DOHH2 (cell line): Measurements from ENCODE around the gene CXCL8.

Source experiments
- H3F3A ChIP-seq: fragments of 200-600 bp; sonication (generic), shearing (Covaris generic); 2 replicates; pipeline ENCODE4 v1.6.0; 2016; ENCODE audit warnings: antibody characterized with exemption, mild to moderate bottlenecking; ENCODE audit not compliant: control insufficient read depth, insufficient read depth
- H3K27ac ChIP-seq: fragments of 200-600 bp; sonication (generic); 2 replicates; pipeline ENCODE4 v1.5.1; 2014; ENCODE audit warnings: low read depth, mild to moderate bottlenecking, low read length, moderate library complexity
- H3K27me3 ChIP-seq: fragments of 200-600 bp; sonication (generic); 2 replicates; pipeline ENCODE4 v1.6.1; 2014; ENCODE audit warnings: mild to moderate bottlenecking, low read length, mixed read lengths; ENCODE audit not compliant: control insufficient read depth
- H3K36me3 ChIP-seq: fragments of 200-600 bp; sonication (generic); 2 replicates; pipeline ENCODE4 v1.6.1; 2014; ENCODE audit warnings: mild to moderate bottlenecking, low read length, moderate library complexity, mixed read lengths; ENCODE audit not compliant: control insufficient read depth
- H3K4me1 ChIP-seq: fragments of 200-600 bp; sonication (generic); 2 replicates; pipeline ENCODE4 v1.6.1; 2014; ENCODE audit warnings: mild to moderate bottlenecking, low read length, mixed read lengths; ENCODE audit not compliant: control insufficient read depth
- H3K4me2 ChIP-seq: fragments of 200-600 bp; sonication (generic); 2 replicates; pipeline ENCODE4 v1.6.0; 2014; ENCODE audit warnings: mild to moderate bottlenecking, low read length, moderate library complexity
- H3K4me3 ChIP-seq: fragments of 200-600 bp; sonication (generic); 2 replicates; pipeline ENCODE4 v1.5.1; 2014; ENCODE audit warnings: mild to moderate bottlenecking, low read length, mixed read lengths
- H3K79me2 ChIP-seq: fragments of 200-600 bp; sonication (generic); 2 replicates; pipeline ENCODE4 v1.6.1; 2014; ENCODE audit warnings: mild to moderate bottlenecking, low read length, mixed read lengths; ENCODE audit not compliant: control insufficient read depth
- H3K9me2 ChIP-seq: fragments of 200-600 bp; sonication (generic); replicated peaks from 2 replicates; pipeline ENCODE4 v1.6.1; 2014; ENCODE audit warnings: mild to moderate bottlenecking, low read length, mixed read lengths; ENCODE audit not compliant: control insufficient read depth
- H3K9me3 ChIP-seq: fragments of 200-600 bp; sonication (generic); 2 replicates; pipeline ENCODE4 v1.6.1; 2014; ENCODE audit warnings: antibody characterized with exemption, low read length, mixed read lengths; ENCODE audit not compliant: control insufficient read depth, insufficient read depth
- H4K20me1 ChIP-seq: fragments of 200-600 bp; sonication (generic); 2 replicates; pipeline ENCODE4 v1.6.0; 2014; ENCODE audit warnings: low read depth, mild to moderate bottlenecking, antibody characterized with exemption, low read length, moderate library complexity; ENCODE audit not compliant: control insufficient read depth, insufficient read depth
- CTCF ChIP-seq: fragments of 200-600 bp; sonication (generic); IDR thresholded peaks from one replicate; pipeline ENCODE4 v1.5.1; 2014; ENCODE audit warnings: antibody characterized with exemption, mild to moderate bottlenecking, low read depth, low read length; ENCODE audit not compliant: poor library complexity, severe bottlenecking
- EZH2phosphoT487 ChIP-seq: fragments of 200-600 bp; sonication (generic); IDR thresholded peaks from 2 replicates; pipeline ENCODE4 v1.6.1; 2017; ENCODE audit warnings: borderline replicate concordance, mild to moderate bottlenecking, antibody characterized with exemption, low read length, moderate library complexity, mixed read lengths

Gene CXCL8

DNA sequence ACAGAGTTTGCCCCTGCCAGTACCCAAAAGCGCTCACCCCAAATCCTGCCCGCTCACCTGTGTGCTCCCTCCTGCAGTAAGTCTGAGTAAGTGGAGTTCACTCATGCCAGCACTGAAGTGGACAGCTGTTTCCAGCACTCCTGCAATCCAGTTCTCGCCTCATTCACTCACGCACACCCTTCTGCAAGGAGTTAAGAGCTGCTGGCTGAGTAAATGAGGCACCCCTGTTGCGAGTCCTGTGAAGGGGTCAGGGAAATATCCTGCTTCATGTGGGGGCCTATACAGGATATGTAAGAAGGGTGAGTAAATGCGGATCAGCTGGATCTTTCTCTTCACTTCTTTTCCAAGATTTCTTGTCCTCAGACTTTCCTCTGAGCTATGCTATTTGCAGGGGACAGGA lies 23.5 kb downstream of the CXCL8 start:
- H3K4me2 ChIP-seq, result no peak overlapping the region
- H3K9me3 ChIP-seq, result no peaks in the 10 kb centered on the region
- no peaks in the 10 kb centered on the region for H3K27me3 ChIP-seq
- no peak overlapping the region for H3K4me3 ChIP-seq
- no peaks in the 10 kb centered on the region for H3K79me2 ChIP-seq
- no peaks in the 10 kb centered on the region for H4K20me1 ChIP-seq
- no peaks in the 10 kb centered on the region for H3F3A ChIP-seq
- no peaks in the 10 kb centered on the region for H3K36me3 ChIP-seq
- peaks cover 7% of the 10 kb centered on the region for H3K4me1 ChIP-seq
- TF ChIP-seq CTCF (no peak), EZH2phosphoT487 (no peak)
- H3K9me2 ChIP-seq, result no peaks in the 10 kb centered on the region
- no peak overlapping the region for H3K27ac ChIP-seq

DNA sequence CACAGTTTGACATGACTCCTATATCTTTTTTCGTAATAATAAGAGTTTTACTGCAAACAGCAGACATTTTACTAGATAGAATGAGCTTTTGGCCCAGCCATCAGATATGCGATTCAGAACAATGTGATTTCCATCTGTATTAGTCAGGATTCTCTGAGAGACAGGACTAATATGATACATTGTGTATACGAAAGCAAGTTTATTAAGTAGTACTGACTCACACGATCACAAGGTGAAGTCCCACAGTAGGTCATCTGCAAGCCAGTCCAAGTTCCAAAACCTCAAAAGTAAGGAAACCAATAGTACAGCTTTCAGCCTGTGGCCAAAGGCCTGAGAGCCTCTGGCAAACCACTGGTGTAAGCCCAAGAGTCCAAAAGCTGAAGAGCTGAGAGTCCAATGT lies 24.1 kb downstream of the CXCL8 start:
- H3K27me3 ChIP-seq, result no peaks in the 10 kb centered on the region
- TF ChIP-seq CTCF, result no peak
- no peak for TF ChIP-seq EZH2phosphoT487
- peaks cover 7% of the 10 kb centered on the region for H3K4me1 ChIP-seq
- H3K79me2 ChIP-seq, result no peaks in the 10 kb centered on the region
- H3K27ac ChIP-seq, result no peak overlapping the region
- no peak overlapping the region for H3K4me2 ChIP-seq
- H4K20me1 ChIP-seq, result no peaks in the 10 kb centered on the region
- H3K9me2 ChIP-seq, result no peaks in the 10 kb centered on the region
- no peaks in the 10 kb centered on the region for H3F3A ChIP-seq
- no peaks in the 10 kb centered on the region for H3K36me3 ChIP-seq
- H3K4me3 ChIP-seq, result no peak overlapping the region
- no peaks in the 10 kb centered on the region for H3K9me3 ChIP-seq

DNA sequence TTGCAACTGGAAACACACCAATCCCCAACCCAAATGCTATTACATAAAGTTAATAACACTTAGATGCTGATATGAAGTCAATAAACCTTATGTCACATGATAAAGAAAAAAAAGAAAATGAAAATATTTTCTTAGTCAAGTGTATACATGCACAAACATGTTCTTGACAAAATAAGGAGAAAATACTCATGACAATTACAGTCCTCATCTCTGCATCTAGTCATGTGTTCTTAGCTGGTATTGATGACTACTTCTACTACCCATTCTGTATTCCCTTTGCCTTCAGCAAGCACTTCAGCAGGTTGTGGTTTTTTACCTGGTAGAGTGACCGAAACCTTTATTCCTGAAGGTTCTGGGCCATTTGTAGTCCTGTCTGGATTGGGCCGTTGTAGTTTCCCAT lies 24.9 kb downstream of the CXCL8 start:
- Histone ChIP-seq H3F3A (no peaks in the 10 kb centered on the region), H3K4me2 (no peak overlapping the region), H3K27ac (no peak overlapping the region), H3K79me2 (no peaks in the 10 kb centered on the region), H3K36me3 (no peaks in the 10 kb centered on the region), H3K4me1 (peaks cover 7% of the 10 kb centered on the region), H3K9me3 (no peaks in the 10 kb centered on the region), H3K9me2 (no peaks in the 10 kb centered on the region), H3K27me3 (no peaks in the 10 kb centered on the region), H4K20me1 (no peaks in the 10 kb centered on the region), H3K4me3 (no peak overlapping the region)
- TF ChIP-seq EZH2phosphoT487, result no peak
- TF ChIP-seq CTCF, result no peak

DNA sequence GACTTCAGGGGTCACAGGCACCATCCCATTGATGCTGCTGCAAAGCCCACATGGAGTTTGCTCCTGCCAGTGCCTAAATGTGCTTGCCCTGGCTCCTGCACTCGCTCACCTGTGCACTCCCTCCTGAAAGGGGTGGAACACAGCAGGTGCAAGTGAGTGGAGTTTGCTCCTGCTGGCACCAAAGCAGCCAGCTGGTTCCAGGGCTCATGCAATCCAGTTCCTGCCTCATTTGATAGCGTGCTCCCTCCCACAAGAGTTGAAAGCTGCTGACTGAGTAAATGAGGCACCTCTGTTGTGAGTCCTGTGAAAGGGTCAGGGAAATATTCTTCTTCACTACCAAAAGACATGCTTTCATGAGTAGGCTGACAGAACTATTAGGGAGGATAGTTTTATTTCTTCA lies 30.5 kb downstream of the CXCL8 start:
- TF ChIP-seq CTCF, result no peak
- no peak for TF ChIP-seq EZH2phosphoT487
- Histone ChIP-seq H3K9me3 (no peaks in the 10 kb centered on the region), H3K79me2 (no peaks in the 10 kb centered on the region), H3K27me3 (no peaks in the 10 kb centered on the region), H3K36me3 (no peaks in the 10 kb centered on the region), H3F3A (no peaks in the 10 kb centered on the region), H3K4me3 (no peak overlapping the region), H3K4me1 (peaks cover 28% of the 10 kb centered on the region), H3K4me2 (no peak overlapping the region), H4K20me1 (no peaks in the 10 kb centered on the region), H3K9me2 (no peaks in the 10 kb centered on the region), H3K27ac (no peak overlapping the region)
